ENCODE data around the gene MAGI1. TPM values are rescaled to one million over a fixed set of nuclear protein-coding genes. Genes with fewer than 3 reads are reported as not detected.

The MAGI1 gene
- total RNA-seq, 2 experiments from 2014 or later, result 0.29 to 4.3 TPM

DNA sequence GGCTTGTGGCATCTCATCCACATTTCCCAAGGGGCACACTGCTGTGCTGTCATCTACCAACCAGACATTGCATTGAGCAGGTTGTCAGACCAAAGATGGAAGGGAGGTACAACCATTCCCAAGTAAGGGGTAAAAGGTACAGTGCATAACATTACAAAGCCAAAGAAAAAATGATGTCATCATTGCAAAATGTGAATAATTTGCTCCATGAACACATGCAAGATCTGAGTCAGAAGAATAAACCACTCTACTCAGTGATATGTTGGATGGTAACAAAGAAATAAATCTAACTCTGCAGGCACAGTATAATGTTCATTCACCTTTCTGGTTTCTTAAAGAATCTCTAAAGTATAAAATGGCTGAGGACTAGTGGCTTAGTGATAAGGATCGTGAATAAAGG lies 202.7 kb downstream of the MAGI1 start:
- no peaks in the 10 kb centered on the region for H3K4me1 Mint-ChIP-seq
- no peak overlapping the region for H3K4me3 Mint-ChIP-seq
- ATAC-seq, result no peak

DNA sequence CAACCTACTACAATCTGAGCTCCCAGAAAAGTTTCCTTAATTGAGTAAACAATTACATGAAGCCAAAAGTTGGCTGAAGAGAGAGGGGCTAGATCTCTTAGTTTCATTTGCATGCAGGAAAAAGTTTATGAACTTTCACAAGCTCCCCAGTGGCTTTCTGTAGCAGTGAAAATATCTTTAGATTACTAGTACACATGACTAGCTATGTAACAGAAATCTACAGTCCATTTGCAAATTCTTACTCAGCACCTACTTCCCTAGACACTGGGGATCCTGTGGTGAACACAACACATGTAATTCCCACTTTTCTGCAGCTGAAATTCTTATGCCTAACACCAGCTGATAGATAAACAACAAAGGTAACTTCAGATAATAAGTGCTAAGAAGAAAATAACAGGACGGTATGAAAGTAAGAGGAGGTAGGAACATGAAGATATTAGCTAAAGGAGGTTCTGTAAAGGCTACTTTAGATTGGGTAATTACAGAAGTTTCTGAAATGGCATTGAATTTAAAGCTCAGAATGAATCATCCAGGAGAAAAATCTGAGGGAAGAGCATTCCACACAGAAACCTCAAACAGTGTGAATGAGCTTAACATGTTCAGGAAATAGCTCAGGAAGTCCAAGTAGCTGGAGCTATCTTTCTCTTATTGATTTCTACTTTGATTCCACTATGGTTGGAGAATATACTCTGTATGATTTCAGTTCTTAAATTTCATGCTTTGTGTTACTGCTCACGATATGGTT lies 204.8 kb downstream of the MAGI1 start:
- CTCF ChIA-PET, result no interaction called here
- H3K9me3 Mint-ChIP-seq (ENCODE audit: low read depth), result no peaks in the 10 kb centered on the region
- ATAC-seq, result no peak
- DNase-seq, result no peak
- H3K36me3 Mint-ChIP-seq, result no peaks in the 10 kb centered on the region
- H3K27ac Mint-ChIP-seq, result no peak overlapping the region
- no peaks in the 10 kb centered on the region for H3K4me1 Mint-ChIP-seq
- H3K4me3 Mint-ChIP-seq, result no peak overlapping the region
- H3K27me3 Mint-ChIP-seq, result no peaks in the 10 kb centered on the region

More for the DNA sequence above, 202.7 kb downstream of the MAGI1 start:
- Mint-ChIP-seq H3K27me3 (no peaks in the 10 kb centered on the region), H3K9me3 (ENCODE audit: low read depth) (no peaks in the 10 kb centered on the region), H3K36me3 (no peaks in the 10 kb centered on the region), H3K27ac (no peak overlapping the region)
- DNase-seq, result no peak
- CTCF ChIA-PET, result no interaction called here

DNA sequence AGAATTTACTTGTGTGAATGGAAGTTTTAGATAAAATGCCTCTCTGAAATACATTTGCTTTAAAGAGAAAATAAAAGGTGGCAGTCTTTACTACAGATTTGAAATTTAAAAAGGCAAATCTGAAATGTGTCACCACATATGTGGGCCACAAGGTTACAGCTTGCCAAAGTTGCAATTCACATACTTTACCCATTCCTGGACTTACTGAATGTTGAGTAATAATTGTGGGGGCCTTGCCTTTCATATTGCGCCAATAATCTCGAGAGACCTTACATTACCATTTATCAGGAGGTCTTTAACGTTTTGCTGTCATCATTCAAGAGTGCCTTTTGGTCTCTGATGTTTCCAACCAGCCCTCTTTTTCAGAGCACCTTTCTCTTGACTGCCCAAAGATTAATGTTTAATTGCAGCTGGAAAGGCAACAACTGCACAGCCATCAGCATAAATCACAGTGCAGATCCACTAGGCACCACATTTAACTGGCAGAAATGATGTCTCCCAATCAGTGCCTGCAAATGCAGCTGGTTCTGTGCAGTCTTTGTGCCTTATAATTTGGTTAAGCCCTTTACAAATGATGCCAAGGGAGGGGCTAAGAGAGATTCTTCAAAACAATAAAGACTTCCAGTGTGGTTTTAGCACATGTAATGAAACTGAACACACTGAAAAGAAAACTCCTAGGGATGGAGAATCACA lies 206.8 kb downstream of the MAGI1 start:
- no peaks in the 10 kb centered on the region for H3K27me3 Mint-ChIP-seq
- H3K4me1 Mint-ChIP-seq, result no peaks in the 10 kb centered on the region
- no peak overlapping the region for H3K27ac Mint-ChIP-seq
- no peak overlapping the region for H3K4me3 Mint-ChIP-seq
- H3K36me3 Mint-ChIP-seq, result no peaks in the 10 kb centered on the region
- H3K9me3 Mint-ChIP-seq (ENCODE audit: low read depth), result no peaks in the 10 kb centered on the region
- CTCF ChIA-PET, result no interaction called here
- DNase-seq, result no peak
- no peak for ATAC-seq

DNA sequence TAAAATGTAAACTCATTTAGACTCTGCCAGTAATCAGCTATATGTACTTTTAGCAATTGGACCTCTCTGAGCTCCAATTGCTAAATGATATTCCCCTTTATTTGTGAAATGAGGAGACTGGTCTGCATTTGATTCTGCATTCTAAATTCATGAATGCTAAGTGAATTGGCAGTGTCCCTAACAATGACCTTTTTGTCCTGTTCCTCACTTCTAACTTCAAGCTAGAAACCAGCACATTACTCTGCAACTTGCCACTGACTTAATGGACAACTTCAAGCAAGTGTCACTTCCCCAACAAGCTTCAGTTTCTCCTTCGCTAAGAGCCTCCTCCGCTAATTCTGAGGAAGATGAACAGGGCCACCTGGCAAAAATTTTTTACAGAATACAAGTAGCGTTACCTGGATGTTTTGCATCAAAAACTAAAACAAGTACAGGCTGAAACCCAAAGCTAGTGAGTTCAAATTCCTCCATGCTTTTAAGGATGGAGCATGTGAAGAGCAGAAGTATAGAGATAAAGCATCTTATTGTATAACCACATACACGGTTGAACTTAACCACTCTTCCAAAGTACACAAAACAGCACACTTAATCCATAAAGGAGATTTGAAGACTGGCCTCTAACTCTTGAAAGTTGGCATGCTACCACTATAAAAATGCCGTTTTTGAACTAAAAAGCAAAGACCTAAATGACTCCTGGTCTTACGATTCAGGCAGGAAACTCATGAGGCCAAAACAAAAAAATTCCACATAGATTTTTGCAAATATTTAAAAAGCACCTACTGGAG lies 207.6 kb downstream of the MAGI1 start:
- DNase-seq (no peak), ATAC-seq (no peak)
- CTCF ChIA-PET, result no interaction called here
- no peak overlapping the region for H3K27ac Mint-ChIP-seq
- H3K27me3 Mint-ChIP-seq, result no peaks in the 10 kb centered on the region
- no peaks in the 10 kb centered on the region for H3K36me3 Mint-ChIP-seq
- no peaks in the 10 kb centered on the region for H3K4me1 Mint-ChIP-seq
- no peaks in the 10 kb centered on the region for H3K9me3 Mint-ChIP-seq (ENCODE audit: low read depth)
- no peak overlapping the region for H3K4me3 Mint-ChIP-seq

DNA sequence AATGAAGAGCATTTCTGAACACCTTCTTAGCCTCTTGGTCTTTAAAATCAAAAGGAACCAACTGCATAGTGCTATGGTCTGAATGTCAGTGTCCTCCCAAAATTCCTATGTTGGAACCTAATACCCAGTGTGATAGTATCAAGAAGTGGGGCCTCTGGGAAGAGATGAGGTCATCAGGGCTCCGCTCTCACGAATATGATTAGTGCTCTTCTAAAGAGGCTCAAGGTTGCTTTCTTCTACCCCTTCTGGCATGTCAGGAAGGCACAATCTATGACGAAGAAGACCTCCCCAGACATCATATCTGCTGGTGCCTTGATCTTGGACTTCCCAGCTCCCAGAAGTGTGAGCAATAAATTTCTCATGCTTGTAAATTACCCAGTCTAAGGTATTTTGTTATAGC lies 209.5 kb downstream of the MAGI1 start:
- Mint-ChIP-seq H3K27me3 (no peaks in the 10 kb centered on the region), H3K4me3 (no peak overlapping the region), H3K4me1 (no peaks in the 10 kb centered on the region), H3K36me3 (no peaks in the 10 kb centered on the region), H3K27ac (no peak overlapping the region), H3K9me3 (ENCODE audit: low read depth) (no peaks in the 10 kb centered on the region)
- no peak for DNase-seq
- ATAC-seq, result no peak
- CTCF ChIA-PET, result no interaction called here

DNA sequence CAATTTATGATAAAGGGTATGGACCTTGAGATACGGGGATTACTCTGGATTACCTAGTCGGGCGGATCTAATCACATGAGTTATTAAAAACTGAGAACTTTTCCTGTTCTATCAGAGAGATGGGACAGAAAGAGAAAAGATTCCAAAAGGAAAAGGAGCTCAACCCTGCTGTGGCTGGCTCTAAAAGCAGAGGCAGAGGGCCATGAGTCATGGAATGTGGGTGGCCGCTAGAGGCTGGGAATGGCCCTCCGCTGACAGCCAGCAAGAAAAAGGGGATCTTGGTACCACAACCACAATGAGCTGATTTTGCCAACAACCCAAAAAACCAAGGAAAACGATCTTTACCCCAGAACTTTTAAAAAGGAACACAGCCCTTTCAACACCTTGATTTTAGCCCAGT lies 210.0 kb downstream of the MAGI1 start:
- Mint-ChIP-seq H3K27ac (no peak overlapping the region), H3K4me3 (no peak overlapping the region), H3K27me3 (no peaks in the 10 kb centered on the region), H3K4me1 (no peaks in the 10 kb centered on the region), H3K9me3 (ENCODE audit: low read depth) (no peaks in the 10 kb centered on the region), H3K36me3 (no peaks in the 10 kb centered on the region)
- DNase-seq (no peak), ATAC-seq (no peak)
- CTCF ChIA-PET, result no interaction called here

DNA sequence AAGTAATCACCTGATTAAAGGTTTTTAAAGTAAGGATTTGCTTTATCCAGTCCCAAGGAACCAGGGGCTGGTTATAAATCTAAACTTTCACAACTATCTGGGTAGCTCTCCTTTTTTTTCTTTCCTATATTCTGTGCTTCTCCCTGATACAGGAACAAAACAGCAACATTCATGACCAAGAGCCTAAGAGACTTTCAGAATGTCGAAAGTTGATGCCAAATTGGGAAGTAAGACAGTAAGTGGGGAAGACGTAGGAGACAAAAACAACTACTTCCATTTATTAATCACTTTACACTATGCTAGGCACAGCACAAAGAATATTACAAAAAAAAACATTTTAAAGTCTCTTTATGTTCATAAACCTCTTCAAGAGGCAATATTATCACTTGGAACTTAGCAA lies 211.6 kb downstream of the MAGI1 start:
- Mint-ChIP-seq H3K36me3 (no peaks in the 10 kb centered on the region), H3K4me1 (no peaks in the 10 kb centered on the region), H3K27me3 (no peaks in the 10 kb centered on the region), H3K27ac (no peak overlapping the region), H3K4me3 (no peak overlapping the region), H3K9me3 (ENCODE audit: low read depth) (no peaks in the 10 kb centered on the region)
- CTCF ChIA-PET, result no interaction called here
- DNase-seq (no peak), ATAC-seq (no peak)

DNA sequence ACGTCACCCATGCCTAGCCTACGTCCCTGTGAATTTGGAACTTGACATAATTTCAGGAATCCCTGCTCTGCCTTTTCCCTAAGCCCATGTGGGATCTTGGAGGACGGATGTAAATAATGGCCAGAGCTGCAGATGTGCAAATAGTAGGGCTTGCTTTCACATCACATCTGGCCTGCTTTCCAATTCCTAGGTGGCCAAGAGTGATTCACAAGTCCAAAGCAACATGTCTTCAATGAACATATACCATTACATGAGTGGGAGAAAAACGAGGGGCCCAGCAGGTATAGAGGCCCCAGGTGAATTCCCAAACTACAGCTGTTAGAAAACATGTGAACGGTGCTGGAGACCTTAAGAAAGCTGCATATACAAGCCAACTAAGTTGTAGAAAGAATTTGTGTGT lies 214.6 kb downstream of the MAGI1 start:
- H3K4me1 Mint-ChIP-seq, result no peaks in the 10 kb centered on the region
- no peak for ATAC-seq
- CTCF ChIA-PET, result no interaction called here
- H3K4me3 Mint-ChIP-seq, result no peak overlapping the region
- H3K27me3 Mint-ChIP-seq, result no peaks in the 10 kb centered on the region
- H3K9me3 Mint-ChIP-seq (ENCODE audit: low read depth), result no peaks in the 10 kb centered on the region
- H3K36me3 Mint-ChIP-seq, result no peaks in the 10 kb centered on the region
- no peak for DNase-seq
- H3K27ac Mint-ChIP-seq, result no peak overlapping the region

DNA sequence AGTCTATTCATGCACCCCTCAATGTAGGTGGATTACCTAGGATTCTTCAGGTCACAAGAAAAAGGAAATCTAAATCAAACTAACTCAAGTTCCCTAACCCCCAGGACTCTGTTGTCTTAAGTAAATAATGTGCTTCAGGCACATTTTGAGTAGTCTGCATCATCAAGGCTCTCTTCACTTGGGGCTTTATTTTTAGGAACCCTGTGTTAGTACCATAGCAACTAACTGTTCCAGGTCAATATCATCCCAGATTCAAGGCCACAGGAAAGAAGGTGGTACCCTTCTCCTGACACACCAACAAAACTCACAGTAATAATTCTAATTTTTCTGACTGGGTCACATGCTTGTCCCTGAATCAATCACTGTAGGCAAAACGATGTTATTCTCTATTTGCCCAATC lies 218.1 kb downstream of the MAGI1 start:
- CTCF ChIA-PET, result no interaction called here
- H3K36me3 Mint-ChIP-seq, result no peaks in the 10 kb centered on the region
- ATAC-seq (no peak), DNase-seq (no peak)
- no peaks in the 10 kb centered on the region for H3K4me1 Mint-ChIP-seq
- no peaks in the 10 kb centered on the region for H3K9me3 Mint-ChIP-seq (ENCODE audit: low read depth)
- H3K4me3 Mint-ChIP-seq, result no peak overlapping the region
- no peak overlapping the region for H3K27ac Mint-ChIP-seq
- H3K27me3 Mint-ChIP-seq, result no peaks in the 10 kb centered on the region

DNA sequence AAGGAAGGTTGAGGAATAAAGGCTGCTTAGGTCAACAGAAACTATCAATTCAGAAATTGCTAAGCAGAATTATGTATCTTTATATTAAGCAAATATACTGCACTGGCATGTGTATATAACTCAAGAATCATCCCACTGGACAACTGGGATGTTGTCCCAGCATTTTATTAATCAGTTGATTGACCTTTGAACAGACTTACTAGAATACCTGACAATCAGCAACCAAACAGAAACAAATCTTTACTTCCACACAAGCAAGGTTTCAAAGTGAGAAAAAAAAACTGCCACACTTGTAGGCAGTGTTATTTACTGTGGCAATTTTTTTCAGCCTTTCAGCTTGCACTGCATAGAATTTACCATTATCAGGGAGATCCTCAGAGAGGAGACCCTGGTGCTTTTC lies 218.8 kb downstream of the MAGI1 start:
- ATAC-seq (no peak), DNase-seq (no peak)
- no peaks in the 10 kb centered on the region for H3K9me3 Mint-ChIP-seq (ENCODE audit: low read depth)
- H3K27ac Mint-ChIP-seq, result no peak overlapping the region
- H3K27me3 Mint-ChIP-seq, result no peaks in the 10 kb centered on the region
- no peak overlapping the region for H3K4me3 Mint-ChIP-seq
- no peaks in the 10 kb centered on the region for H3K36me3 Mint-ChIP-seq
- CTCF ChIA-PET, result no interaction called here
- H3K4me1 Mint-ChIP-seq, result no peaks in the 10 kb centered on the region

DNA sequence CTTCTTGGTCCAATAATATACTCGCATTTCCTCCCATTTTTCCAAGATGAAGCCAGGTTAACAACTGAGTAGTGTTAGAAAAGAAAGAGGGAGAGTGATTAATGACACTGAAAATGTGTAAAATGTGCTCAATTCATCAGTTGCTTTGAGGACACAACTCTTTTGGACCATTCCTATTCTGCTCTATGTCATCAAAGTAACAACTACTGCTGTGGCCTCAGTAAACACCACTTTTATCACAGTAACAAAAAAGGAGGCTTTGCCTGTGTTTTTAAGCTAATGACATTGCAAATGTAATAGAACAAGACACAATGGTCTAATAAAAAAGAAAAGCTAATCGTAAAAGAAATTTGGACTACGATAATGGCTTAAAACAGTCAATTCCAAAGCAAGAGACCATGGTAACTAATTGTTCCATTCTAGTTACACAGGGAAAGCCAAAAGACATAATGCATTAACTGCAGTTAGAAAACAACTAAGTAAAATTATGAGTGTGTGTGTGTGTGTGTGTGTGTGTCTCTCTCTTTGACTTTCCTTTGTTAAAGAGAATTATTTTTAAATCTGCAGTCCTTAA lies 221.1 kb downstream of the MAGI1 start:
- H3K9me3 Mint-ChIP-seq (ENCODE audit: low read depth), result no peaks in the 10 kb centered on the region
- ATAC-seq (no peak), DNase-seq (no peak)
- no peak overlapping the region for H3K4me3 Mint-ChIP-seq
- H3K36me3 Mint-ChIP-seq, result no peaks in the 10 kb centered on the region
- CTCF ChIA-PET, result no interaction called here
- H3K27me3 Mint-ChIP-seq, result no peaks in the 10 kb centered on the region
- H3K27ac Mint-ChIP-seq, result no peak overlapping the region
- no peaks in the 10 kb centered on the region for H3K4me1 Mint-ChIP-seq

DNA sequence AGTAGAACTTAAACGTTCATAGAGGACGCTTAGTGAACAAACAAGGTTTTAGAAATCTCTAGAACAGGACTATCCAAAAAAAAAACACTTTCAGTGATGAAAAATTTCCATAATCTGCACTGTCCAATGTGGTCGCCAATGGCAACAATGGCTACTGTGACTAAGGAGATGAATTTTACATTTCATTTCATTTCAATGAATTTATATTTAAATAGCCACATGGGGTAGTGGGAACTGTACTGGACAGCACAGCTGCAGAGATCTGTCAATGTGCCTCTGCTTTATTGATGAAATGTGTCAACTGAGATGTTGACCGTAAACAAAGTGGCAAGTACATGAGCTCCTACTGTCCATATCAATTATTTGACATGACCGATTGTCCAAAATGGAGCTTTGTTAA lies 222.5 kb downstream of the MAGI1 start:
- DNase-seq (no peak), ATAC-seq (no peak)
- H3K36me3 Mint-ChIP-seq, result no peaks in the 10 kb centered on the region
- H3K4me3 Mint-ChIP-seq, result no peak overlapping the region
- no peaks in the 10 kb centered on the region for H3K4me1 Mint-ChIP-seq
- no peak overlapping the region for H3K27ac Mint-ChIP-seq
- H3K9me3 Mint-ChIP-seq (ENCODE audit: low read depth), result no peaks in the 10 kb centered on the region
- CTCF ChIA-PET, result no interaction called here
- no peaks in the 10 kb centered on the region for H3K27me3 Mint-ChIP-seq

DNA sequence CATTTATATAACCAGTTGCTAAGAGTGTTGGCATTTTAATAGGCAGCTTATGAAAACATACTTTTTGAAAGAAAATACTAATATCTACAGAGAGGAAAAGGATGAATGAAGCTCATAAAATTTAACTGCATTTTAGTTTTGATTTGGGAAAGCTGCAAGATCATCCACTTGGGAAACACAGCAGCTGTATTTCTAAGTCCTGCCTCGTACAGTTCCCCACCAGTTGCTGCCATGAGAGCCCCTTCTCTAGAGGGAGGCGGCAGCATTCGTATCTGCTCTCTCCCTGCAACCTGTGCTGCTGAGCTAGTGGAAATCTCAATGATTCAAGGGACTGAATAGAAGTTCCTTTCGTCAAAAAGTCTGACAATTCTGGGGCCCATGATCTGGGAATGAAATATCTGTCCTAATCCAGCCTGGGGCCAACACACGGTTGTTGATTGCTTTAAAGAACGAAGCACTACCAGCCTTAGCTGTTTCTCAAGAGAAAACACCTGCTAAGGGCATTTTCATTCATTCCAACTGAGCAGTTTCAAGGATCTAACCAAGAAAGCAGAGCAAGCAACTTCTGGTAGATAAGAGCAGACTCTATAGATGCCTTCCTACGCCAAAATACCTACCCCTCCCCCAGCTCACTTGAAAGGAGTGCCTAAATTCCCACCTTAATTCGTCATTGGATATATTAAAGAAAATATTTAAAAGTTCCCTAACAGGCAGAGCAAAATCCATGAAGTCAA lies 223.7 kb downstream of the MAGI1 start:
- Mint-ChIP-seq H3K27ac (no peak overlapping the region), H3K27me3 (no peaks in the 10 kb centered on the region), H3K9me3 (ENCODE audit: low read depth) (no peaks in the 10 kb centered on the region), H3K4me1 (no peaks in the 10 kb centered on the region), H3K36me3 (no peaks in the 10 kb centered on the region), H3K4me3 (no peak overlapping the region)
- no peak for DNase-seq
- no peak for ATAC-seq
- CTCF ChIA-PET, result no interaction called here
